NK-92 (cell line): ENCODE data around the gene MCF2L.
"Not testable (repeated sequence)": the region's sequence is repeated elsewhere in the genome, so short reads cannot be mapped to it uniquely, and the experiment has no call there.

Source experiments
- DNase-seq: peaks from one replicate; lab custom pipeline; 2025; ENCODE audit not compliant: unreplicated experiment; lab: John Stamatoyannopoulos, UW

MCF2L gene

DNA sequence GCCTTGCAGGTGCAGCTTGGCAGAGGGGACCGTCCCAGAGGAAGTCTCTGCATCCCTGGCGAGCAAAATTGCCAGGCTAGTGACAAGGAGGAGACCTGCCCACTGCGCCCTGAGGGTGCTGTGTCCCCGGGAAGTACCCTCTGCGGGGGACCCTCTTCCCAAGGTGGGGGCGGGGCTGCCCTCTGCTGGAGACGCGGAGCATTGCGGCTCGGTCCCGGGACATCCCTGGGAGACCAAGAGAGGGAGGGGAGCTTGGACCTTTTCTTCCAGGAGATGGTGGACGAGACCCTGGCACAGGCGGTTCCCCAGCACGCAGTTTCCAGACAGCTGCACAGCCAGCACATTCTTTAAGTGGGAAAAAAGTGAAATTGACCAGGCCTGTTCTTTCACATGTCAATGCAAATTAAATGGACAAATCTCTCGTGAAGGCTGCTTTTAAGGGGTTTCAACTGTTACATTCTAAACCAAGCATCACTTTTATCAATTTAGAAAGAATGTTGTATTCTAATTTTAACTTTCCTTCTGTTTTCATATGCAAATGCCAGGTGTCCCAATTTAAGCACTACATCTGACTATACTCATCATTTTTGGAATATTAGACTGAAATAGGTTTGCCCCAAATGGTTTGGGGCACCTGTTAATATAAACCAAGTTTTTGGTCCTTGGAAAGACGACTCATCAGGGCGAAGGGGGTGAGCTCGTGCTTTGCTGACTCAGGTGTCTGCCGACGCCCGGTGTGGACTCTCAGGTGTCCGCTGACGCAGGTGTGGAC lies 60.7 kb downstream of the MCF2L start:
- DNase-seq, result no peak

DNA sequence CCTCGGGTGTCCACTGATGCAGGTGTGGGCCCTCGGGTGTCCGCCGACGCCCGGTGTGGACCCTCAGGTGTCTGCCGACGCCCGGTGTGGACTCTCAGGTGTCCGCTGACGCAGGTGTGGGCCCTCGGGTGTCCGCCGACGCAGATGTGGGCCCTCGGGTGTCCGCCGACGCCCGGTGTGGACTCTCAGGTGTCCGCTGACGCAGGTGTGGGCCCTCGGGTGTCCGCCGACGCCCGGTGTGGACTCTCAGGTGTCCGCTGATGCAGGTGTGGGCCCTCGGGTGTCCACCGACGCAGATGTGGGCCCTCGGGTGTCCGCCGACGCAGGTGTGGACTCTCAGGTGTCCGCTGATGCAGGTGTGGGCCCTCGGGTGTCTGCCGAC lies 61.2 kb downstream of the MCF2L start:
- DNase-seq, result not testable (repeated sequence)

DNA sequence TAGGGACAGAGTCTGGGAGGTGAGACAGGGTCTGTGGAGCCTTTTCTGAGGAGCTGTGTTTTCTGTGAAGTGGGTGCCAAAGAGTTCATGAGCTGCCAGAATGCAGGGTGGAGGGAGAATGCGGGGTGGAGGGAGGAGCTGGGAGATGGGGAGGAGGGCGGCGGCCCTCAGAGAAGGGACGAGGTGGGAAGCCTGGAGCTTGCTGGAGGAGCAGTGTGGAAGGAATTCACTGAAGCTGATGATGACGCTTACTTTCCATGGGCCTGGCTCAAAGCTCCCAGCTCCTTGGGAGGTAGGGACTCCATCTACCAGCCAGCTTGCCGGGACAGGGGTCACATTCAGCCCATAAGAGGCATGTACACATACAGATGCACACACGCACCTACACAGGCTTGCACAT lies 62.5 kb downstream of the MCF2L start:
- DNase-seq, result no peak

- DNase-seq, result no peak
These were observed 63.3 kb downstream of the MCF2L start for GRCh38 chr13:113032291-113032690.

DNA sequence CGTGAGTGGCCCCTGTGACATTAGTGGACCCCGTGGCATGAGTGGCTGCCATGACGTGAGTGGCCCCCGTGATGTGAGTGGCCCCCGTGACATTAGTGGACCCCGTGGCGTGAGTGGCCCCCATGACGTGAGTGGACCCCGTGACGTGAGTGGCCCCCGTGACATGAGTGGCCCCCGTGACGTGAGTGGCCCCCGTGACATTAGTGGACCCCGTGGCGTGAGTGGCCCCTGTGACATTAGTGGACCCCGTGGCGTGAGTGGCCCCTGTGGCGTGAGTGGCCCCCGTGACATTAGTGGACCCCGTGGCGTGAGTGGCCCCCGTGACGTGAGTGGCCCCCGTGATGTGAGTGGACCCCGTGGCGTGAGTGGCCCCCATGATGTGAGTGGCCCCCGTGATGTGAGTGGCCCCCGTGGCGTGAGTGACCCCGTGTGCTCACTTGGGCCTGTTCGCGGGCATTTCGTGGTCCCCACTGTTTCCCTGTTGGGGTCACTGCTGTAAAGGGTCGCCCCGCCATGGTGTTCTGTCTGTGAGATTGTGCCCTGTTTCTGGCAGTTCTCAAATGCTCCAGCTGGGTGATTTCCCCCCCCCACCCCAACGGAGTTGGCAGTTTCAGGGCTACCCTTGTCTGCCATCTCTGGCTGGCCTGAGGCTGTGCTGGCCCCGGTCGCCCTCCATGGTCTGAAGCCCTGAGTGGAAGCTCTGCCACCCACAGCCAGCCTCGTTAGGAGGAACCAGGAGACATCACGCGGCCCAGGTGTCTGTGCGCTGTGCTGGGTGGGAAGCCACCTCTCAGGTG lies 64.2 kb downstream of the MCF2L start:
- no peak for DNase-seq

- no peak for DNase-seq
These were observed 65.6 kb downstream of the MCF2L start for GRCh38 chr13:113034451-113035212.

- DNase-seq, result no peak
These were observed 66.3 kb downstream of the MCF2L start for GRCh38 chr13:113035213-113035800.

DNA sequence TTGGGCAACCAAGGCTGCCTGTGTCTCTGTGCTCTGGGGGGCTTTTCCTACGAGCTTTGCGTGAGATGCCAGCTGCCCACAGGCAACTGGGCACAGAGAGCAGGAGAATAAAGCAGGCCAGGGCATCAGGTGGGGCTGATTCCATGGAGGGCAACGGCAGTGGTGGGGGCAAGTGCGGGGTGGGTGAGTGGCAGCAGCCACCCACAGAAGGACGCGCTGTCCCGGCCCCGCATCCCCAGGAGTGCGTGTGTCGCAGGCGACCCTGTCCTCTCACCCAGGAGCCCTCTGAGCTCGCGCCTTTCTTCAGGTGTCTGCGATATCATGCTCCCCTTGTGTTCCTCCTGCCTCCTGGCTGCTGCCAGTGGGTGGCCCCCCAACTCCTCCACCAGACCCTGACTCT lies 67.4 kb downstream of the MCF2L start:
- DNase-seq, result no peak

GRCh38 chr13:113040031-113040430 lies 71.0 kb downstream of the MCF2L start:
- DNase-seq, result no peak

DNA sequence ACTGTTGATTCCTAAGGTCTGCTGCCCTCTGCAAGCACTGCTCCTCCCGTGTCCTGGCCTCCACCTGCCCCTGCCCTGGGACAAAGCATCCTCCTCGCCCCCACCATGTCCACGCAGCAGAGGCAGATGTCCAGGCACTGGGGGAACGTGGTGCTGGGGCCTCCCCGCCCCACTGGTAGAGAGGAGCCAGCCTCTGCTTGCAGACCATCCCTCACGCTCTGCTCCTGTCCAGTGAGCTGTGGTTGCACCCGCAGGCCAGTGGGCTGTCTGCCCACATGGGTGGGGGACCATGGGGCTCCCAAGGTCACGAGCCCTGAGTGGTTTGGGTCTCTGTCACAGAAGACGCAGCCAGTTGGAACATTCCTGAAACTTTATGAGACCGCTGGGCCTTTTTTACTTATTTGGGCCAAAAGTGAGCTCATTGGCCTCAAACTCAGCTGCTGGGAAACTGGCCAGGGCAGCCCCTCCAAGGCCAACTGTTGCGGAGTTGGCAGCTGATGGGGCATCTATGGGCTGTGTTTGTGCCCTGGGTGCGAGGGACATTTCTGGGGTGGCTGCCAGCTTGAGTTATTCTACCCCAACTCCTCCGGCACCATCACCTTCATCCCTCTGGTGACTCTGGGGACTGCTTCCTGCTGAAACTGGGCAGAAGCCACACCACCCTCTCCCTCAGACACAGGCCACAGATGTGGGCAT lies 71.7 kb downstream of the MCF2L start:
- no peak for DNase-seq

DNA sequence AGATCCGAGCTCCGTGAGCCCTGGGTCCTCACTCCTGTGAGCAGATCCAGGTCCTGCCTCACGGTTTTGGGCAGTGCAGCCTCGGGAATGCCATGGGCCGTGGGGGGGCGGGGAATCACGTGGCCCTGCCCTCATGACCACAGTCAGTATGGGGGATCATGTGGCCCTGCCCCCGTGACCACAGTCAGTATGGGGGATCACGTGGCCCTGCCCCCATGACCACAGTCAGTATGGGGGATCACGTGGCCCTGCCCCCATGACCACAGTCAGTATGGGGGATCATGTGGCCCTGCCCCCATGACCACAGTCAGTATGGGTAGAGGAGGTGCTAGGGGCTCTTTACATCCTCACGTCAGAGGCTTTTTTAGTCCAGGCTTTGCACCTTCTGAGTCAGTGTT lies 72.3 kb downstream of the MCF2L start:
- no peak for DNase-seq

DNA sequence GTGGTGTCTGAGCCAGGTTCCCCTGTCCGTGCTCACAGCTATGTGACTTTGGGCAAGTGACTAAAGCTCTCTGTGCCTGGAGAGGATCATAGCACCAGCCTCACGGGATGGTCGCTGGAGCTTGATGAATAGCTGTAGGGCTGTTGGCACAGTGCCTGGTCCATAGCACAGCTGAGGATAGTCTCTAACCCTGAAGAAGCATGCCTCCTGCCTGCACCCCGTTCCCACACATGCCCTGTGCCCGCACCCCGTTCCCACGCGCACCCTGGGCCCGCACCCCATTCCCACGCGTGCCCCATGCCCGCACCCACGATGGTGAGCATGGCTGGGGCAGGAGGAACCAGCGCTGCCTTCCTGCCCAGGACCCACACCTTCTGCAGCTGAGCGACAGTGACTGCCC lies 72.9 kb downstream of the MCF2L start:
- no peak for DNase-seq

- DNase-seq, result no peak
These were observed 73.4 kb downstream of the MCF2L start for GRCh38 chr13:113042456-113042855.

- no peak for DNase-seq
These were observed 74.1 kb downstream of the MCF2L start for GRCh38 chr13:113043001-113043630.

DNA sequence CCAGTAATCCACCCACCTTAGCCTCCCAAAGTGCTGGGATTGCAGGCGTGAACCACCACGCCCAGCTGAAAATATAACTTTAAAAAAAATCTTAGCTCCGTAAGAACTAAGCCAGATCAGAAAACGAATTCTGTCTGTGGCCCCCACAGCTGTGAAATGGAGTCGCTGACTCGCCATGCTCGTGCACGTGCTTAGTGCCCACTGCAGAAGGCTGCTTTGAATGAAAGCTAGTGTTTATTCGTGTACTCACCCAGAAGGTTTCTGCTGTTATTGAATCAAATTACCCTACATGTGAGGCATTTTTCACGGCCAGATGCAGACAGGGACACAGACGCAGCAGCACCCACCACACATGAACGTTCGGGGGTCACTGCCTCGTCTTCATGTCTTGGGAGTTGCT lies 74.9 kb downstream of the MCF2L start:
- DNase-seq, result no peak

GRCh38 chr13:113044391-113045114 lies 75.5 kb downstream of the MCF2L start:
- no peak for DNase-seq

- DNase-seq, result no peak
These were observed 76.5 kb downstream of the MCF2L start for GRCh38 chr13:113045251-113046127.

DNA sequence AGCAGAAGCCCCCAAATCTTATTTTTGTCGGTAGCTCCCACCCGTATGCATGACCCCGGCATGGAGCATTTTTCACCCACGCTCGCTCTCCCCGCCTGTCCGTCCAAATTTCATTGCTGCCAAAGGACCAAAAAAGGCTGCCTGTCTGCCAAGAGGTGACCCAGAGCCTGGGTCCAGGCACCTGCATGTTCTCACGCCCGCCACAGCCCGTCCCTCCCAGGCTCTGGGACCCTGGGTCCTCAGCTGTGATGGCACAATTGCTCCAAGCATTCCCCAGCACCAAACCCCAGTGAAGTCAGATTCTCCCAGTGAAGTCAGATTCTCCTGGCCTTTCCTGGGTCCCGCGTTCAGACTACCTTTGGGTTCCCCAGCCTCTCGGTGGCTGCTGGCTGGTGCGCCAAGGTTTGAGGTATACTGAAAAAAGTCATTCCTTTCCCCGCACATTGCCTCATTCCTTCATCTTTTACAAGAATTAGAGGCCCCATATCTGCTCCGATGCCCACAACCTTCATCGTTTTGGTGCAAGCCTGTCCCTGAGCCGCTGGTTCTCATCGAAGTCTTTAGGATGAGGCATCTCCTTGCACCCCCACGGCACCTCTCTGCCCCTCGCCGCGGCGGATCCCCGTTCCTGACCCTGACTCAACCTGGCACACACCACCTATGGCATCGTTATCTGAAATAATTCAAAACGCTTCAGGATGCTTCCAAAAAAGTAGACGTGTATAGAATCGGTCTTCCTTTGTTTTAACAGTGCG lies 77.3 kb downstream of the MCF2L start:
- no peak for DNase-seq
